ENCODE measurements around the gene DDX39A. TPM values are rescaled to one million over a fixed set of nuclear protein-coding genes. Genes with fewer than 3 reads are reported as not detected.
"Not testable (repeated sequence)": the region's sequence is repeated elsewhere in the genome, so short reads cannot be mapped to it uniquely, and the experiment has no call there.

The DDX39A gene
- polyA plus RNA-seq, 1 of the 3 experiments (the other 2 are of a cell fraction) = 88.8 TPM

DNA sequence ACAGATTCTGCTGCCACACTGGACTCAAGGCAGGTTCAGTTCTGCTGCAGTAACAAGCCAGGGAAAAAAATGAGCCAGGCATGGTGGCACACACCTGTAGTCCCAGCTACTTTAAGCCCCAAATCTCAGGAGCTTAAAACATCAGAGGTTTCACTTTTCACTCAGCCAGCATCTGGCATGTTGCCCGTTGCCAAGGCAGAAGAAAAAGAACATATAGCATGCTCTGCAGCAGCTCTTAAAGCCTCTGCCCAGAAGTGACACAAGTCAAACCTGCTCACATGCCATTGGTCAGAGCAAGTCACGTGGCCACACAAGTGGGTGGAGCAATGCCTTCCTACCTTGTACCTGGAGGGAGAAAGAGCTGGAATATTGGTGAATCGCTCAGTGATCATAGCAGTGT, 52.6 kb downstream of the DDX39A start:
- ChIA-PET CTCF (interaction anchor here (1.0 to 2.3 kb wide), 5 partner anchors 18 to 230 kb away, joined by 3 to 13 read pairs (median 4); partner anchors contain the start of gene ASF1B), POLR2A (no interaction called here)
- peak overlapping the region; percentile 43 for H3K4me2 ChIP-seq
- TF ChIP-seq, protein P1, sequence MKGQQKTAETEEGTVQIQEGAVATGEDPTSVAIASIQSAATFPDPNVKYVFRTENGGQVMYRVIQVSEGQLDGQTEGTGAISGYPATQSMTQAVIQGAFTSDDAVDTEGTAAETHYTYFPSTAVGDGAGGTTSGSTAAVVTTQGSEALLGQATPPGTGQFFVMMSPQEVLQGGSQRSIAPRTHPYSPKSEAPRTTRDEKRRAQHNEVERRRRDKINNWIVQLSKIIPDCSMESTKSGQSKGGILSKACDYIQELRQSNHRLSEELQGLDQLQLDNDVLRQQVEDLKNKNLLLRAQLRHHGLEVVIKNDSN (IDR thresholded peaks at IDR 0.05; ENCODE audit: borderline replicate concordance, low read depth) = peak; percentile 92
- TF ChIP-seq, protein P2, sequence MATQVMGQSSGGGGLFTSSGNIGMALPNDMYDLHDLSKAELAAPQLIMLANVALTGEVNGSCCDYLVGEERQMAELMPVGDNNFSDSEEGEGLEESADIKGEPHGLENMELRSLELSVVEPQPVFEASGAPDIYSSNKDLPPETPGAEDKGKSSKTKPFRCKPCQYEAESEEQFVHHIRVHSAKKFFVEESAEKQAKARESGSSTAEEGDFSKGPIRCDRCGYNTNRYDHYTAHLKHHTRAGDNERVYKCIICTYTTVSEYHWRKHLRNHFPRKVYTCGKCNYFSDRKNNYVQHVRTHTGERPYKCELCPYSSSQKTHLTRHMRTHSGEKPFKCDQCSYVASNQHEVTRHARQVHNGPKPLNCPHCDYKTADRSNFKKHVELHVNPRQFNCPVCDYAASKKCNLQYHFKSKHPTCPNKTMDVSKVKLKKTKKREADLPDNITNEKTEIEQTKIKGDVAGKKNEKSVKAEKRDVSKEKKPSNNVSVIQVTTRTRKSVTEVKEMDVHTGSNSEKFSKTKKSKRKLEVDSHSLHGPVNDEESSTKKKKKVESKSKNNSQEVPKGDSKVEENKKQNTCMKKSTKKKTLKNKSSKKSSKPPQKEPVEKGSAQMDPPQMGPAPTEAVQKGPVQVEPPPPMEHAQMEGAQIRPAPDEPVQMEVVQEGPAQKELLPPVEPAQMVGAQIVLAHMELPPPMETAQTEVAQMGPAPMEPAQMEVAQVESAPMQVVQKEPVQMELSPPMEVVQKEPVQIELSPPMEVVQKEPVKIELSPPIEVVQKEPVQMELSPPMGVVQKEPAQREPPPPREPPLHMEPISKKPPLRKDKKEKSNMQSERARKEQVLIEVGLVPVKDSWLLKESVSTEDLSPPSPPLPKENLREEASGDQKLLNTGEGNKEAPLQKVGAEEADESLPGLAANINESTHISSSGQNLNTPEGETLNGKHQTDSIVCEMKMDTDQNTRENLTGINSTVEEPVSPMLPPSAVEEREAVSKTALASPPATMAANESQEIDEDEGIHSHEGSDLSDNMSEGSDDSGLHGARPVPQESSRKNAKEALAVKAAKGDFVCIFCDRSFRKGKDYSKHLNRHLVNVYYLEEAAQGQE (IDR thresholded peaks at IDR 0.05; ENCODE audit: low read depth, low read length) = no peak
- TF ChIP-seq EZH2phosphoT487 (IDR thresholded peaks at IDR 0.05; ENCODE audit: borderline replicate concordance, low read depth) = no peak
- 25% methylated on average over 3 of the region's 3 CpGs for WGBS (ENCODE audit: low lambda C conversion rate)
- no peaks in the 10 kb centered on the region for H3K9me2 ChIP-seq
- H3K36me3 ChIP-seq (replicated peaks in 1 of 2; ENCODE audit: control insufficient read depth in 1 of 2, insufficient read depth in 2 of 2, low read length in 1 of 2) = no peaks in the 10 kb centered on the region
- no peaks in the 10 kb centered on the region for H3K27me3 ChIP-seq (ENCODE audit: insufficient read depth)
- H3K4me3 ChIP-seq (ENCODE audit: low read depth in 2 of 2, low read length in 1 of 2) = no peak overlapping the region
- H2AFZ ChIP-seq (ENCODE audit: low read depth) = no peak overlapping the region
- H4K20me1 ChIP-seq (ENCODE audit: insufficient read depth) = no peaks in the 10 kb centered on the region
- H3K4me1 ChIP-seq (ENCODE audit: control insufficient read depth in 1 of 2, insufficient read depth in 2 of 2, low read depth in 1 of 2, low read length in 1 of 2) = peaks cover 0 to 6% of the 10 kb centered on the region in 2 experiments; a peak in 1 of 4 replicates
- no peak overlapping the region for H3K27ac ChIP-seq (ENCODE audit: low read depth in 2 of 2, low read length in 1 of 2)
- H3F3A ChIP-seq (replicated peaks; ENCODE audit: insufficient read depth) = no peaks in the 10 kb centered on the region
- H3K79me2 ChIP-seq (ENCODE audit: insufficient read depth) = no peaks in the 10 kb centered on the region
- no peak overlapping the region for H3K9ac ChIP-seq
- peak; percentile 51 for DNase-seq
- no peaks in the 10 kb centered on the region for H3K9me3 ChIP-seq

DNA sequence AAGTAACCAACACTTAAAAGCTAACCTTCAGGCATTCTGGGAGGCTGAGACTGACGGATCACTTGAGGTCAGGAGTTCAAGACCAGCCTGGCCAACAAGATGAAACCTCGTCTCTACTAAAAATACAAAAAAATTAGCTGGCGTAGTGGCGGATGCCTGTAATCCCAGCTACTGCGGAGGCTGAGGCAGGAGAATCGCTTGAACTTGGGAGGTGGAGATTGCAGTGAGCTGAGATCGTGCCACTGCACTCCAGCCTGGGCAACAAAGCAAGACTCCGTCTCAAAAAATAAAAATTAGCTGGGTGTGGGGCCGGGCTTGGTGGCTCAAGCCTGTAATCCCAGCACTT, 55.1 kb downstream of the DDX39A start:
- H3F3A ChIP-seq (replicated peaks; ENCODE audit: insufficient read depth); H3K9me3 ChIP-seq; H3K4me3 ChIP-seq (ENCODE audit: low read depth in 2 of 2, low read length in 1 of 2); H4K20me1 ChIP-seq (ENCODE audit: insufficient read depth); H3K4me1 ChIP-seq (ENCODE audit: control insufficient read depth in 1 of 2, insufficient read depth in 2 of 2, low read depth in 1 of 2, low read length in 1 of 2); H3K27me3 ChIP-seq (ENCODE audit: insufficient read depth); H3K9me2 ChIP-seq; POLR2A ChIA-PET; H3K36me3 ChIP-seq (replicated peaks in 1 of 2; ENCODE audit: control insufficient read depth in 1 of 2, insufficient read depth in 2 of 2, low read length in 1 of 2); DNase-seq; H3K79me2 ChIP-seq (ENCODE audit: insufficient read depth): not testable (repeated sequence)
- H3K9ac ChIP-seq = peak overlapping the region; percentile 54; the same call in 1 of the 2 replicates
- peak overlapping the region in 1 of 2 experiments; percentile 57; a peak in 1 of 4 replicates for H3K27ac ChIP-seq (ENCODE audit: low read depth in 2 of 2, low read length in 1 of 2)
- WGBS (ENCODE audit: low lambda C conversion rate) = 85% methylated on average over 9 of the region's 9 CpGs
- CTCF ChIA-PET = interaction anchor here (0.5 to 4.2 kb wide), 6 partner anchors 16 to 1582 kb away, joined by 3 to 13 read pairs (median 6); partner anchors contain the start of gene ASF1B
- peak overlapping the region; percentile 83; the same call in 1 of the 2 replicates for H2AFZ ChIP-seq (ENCODE audit: low read depth)
- H3K4me2 ChIP-seq = peak overlapping the region; percentile 53; the same call in 1 of the 2 replicates
